ENCODE results near the gene CCDC107. TPM values are rescaled to one million over a fixed set of nuclear protein-coding genes. Genes with fewer than 3 reads are reported as not detected.

Gene CCDC107, protein sequence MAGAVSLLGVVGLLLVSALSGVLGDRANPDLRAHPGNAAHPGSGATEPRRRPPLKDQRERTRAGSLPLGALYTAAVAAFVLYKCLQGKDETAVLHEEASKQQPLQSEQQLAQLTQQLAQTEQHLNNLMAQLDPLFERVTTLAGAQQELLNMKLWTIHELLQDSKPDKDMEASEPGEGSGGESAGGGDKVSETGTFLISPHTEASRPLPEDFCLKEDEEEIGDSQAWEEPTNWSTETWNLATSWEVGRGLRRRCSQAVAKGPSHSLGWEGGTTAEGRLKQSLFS
- total RNA-seq (2021) = 11.3 and 12.0 TPM in 2 replicates
- long read RNA-seq, transcript CCDC107-202 (4 exons, 1,016 nt) = major isoform, 11 of 36 reads
- long read RNA-seq, transcript CCDC107-206 (5 exons, 1,242 nt) = minor isoform, 10 of 36 reads
- long read RNA-seq, partial matches to known transcripts = 2 of 36 reads
- long read RNA-seq, other reads (novel, unspliced or antisense) = 9 of 36 reads

DNA sequence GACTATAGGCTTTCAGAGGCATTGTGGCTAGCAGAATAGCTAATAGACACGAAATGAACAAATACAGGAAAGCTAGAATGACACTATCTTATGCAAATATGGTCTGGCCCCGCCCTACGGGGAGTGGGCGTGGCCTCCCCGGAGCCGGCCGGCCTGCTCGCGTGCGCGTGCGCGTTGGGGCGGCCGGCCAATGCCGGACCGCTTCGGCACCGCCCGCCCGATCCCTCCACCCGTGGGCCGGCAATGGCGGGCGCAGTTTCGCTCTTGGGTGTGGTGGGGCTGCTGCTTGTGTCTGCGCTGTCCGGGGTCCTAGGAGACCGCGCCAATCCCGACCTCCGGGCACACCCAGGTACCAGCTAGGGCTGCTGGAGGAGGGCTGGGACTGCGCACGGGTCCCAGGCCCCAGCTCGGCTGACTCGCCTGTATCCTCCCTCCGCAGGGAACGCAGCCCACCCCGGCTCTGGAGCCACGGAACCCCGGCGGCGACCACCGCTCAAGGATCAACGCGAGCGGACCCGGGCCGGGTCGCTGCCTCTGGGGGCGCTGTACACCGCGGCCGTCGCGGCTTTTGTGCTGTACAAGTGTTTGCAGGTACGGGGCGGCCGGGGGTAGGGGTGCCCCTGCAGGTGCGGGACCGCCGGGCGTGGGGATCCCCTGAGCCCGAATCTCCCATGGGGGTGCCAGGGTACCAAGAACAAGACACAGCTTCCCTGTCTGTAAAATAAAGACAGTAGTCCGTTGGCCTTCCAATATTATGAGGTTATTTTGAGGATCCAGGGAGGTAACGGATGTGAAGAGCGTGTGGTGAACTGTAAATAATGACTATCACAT lies at the start of gene CCDC107:
CCDC107 (plus strand) TSS at position 156 of the 831 bp plus-strand sequence; CDS start at position 244, 88 bp downstream.
- Mint-ChIP-seq H3K9me3 (peaks cover 2 to 3% of the 10 kb centered on the region in 2 experiments; a peak in 3 of 5 replicates), H3K36me3 (ENCODE audit: insufficient read depth in 1 of 3, low read depth in 3 of 3) (peaks cover 28 to 37% (median 37%) of the 10 kb centered on the region in 3 experiments), H3K27ac (peak within 1 kb of the TSS; percentile 98 to 100 (median 99)), H3K4me3 (peak within 1 kb of the TSS; percentile 83 to 85), H3K4me1 (peaks cover 24 to 27% of the 10 kb centered on the region in 2 experiments), H3K27me3 (ENCODE audit: low read depth) (peaks cover 18% of the 10 kb centered on the region)
- Histone ChIP-seq H2BK120ac (ENCODE audit: low read depth, low read length, poor library complexity, severe bottlenecking) (no peak within 1 kb of the TSS), H4K91ac (ENCODE audit: insufficient read length, low read depth, low read length) (no peak within 1 kb of the TSS), H2AK5ac (ENCODE audit: insufficient read length, low read length) (no peak within 1 kb of the TSS), H3K79me1 (ENCODE audit: insufficient read depth, low read depth, low read length, poor library complexity, severe bottlenecking) (no peaks in the 10 kb centered on the region), H3K14ac (ENCODE audit: insufficient read depth, low read length) (peak within 1 kb of the TSS; percentile 77; the same call in 1 of the 2 replicates), H3T11ph (ENCODE audit: low read length) (peak within 1 kb of the TSS; percentile 57), H3K4me2 (ENCODE audit: insufficient read depth, insufficient read length, low read length) (peak within 1 kb of the TSS; percentile 76), H3K4ac (ENCODE audit: low read depth, low read length) (no peak within 1 kb of the TSS; the same call in 1 of the 2 replicates), H4K20me1 (ENCODE audit: control insufficient read depth, insufficient read depth, insufficient read length) (no peaks in the 10 kb centered on the region), H3K23ac (ENCODE audit: insufficient read length, low read depth, low read length) (no peak within 1 kb of the TSS), H3K27me3 (ENCODE audit: insufficient read depth, low read length) (no peaks in the 10 kb centered on the region), H2BK5ac (ENCODE audit: insufficient read length, low read length) (no peak within 1 kb of the TSS), H3K79me2 (ENCODE audit: insufficient read depth, low read length) (no peaks in the 10 kb centered on the region), H2AFZ (ENCODE audit: low read length) (no peak within 1 kb of the TSS), H3K18ac (ENCODE audit: insufficient read length, low read depth, low read length) (peak within 1 kb of the TSS; percentile 69), H3K56ac (ENCODE audit: insufficient read length, low read depth, low read length) (no peak within 1 kb of the TSS), H2BK20ac (ENCODE audit: low read depth, low read length, poor library complexity, severe bottlenecking) (no peak within 1 kb of the TSS), H3K23me2 (ENCODE audit: insufficient read length, low read depth, low read length, poor library complexity, severe bottlenecking) (peaks cover 11% of the 10 kb centered on the region), H4K8ac (replicated peaks; ENCODE audit: insufficient read length, low read depth, low read length) (no peak within 1 kb of the TSS), H3K9ac (ENCODE audit: extremely low read depth, insufficient read length, low read length) (peak within 1 kb of the TSS; percentile 74), H2BK15ac (ENCODE audit: low read depth, low read length) (no peak within 1 kb of the TSS), H4K5ac (ENCODE audit: insufficient read length, low read depth, low read length) (no peak within 1 kb of the TSS), H3K27ac (ENCODE audit: insufficient read length, low read depth, low read length) (peak within 1 kb of the TSS; percentile 50), H3K4me1 (ENCODE audit: insufficient read depth, low read length) (peaks cover 3% of the 10 kb centered on the region; the same call in 1 of the 2 replicates), H3K9me3 (ENCODE audit: control insufficient read depth, low read depth, low read length) (no peaks in the 10 kb centered on the region), H2BK12ac (ENCODE audit: insufficient read length, low read depth, low read length) (no peak within 1 kb of the TSS)
- DNase-seq = peak; percentile 79
- TF ChIP-seq, protein P1, sequence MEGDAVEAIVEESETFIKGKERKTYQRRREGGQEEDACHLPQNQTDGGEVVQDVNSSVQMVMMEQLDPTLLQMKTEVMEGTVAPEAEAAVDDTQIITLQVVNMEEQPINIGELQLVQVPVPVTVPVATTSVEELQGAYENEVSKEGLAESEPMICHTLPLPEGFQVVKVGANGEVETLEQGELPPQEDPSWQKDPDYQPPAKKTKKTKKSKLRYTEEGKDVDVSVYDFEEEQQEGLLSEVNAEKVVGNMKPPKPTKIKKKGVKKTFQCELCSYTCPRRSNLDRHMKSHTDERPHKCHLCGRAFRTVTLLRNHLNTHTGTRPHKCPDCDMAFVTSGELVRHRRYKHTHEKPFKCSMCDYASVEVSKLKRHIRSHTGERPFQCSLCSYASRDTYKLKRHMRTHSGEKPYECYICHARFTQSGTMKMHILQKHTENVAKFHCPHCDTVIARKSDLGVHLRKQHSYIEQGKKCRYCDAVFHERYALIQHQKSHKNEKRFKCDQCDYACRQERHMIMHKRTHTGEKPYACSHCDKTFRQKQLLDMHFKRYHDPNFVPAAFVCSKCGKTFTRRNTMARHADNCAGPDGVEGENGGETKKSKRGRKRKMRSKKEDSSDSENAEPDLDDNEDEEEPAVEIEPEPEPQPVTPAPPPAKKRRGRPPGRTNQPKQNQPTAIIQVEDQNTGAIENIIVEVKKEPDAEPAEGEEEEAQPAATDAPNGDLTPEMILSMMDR (conservative IDR thresholded peaks at IDR 0.05) = peak; percentile 90
- WGBS (ENCODE audit: extremely low coverage, insufficient read length, low lambda C conversion rate) = no CpG with 5 or more reads among the region's 67 CpGs

Data from H9 (cell line).